SK-N-SH (cell line): ENCODE data around the gene TGFBR3. TPM values are rescaled to one million over a fixed set of nuclear protein-coding genes. Genes with fewer than 3 reads are reported as not detected.

Source experiments
- CTCF ChIA-PET: fragments of 300-600, 350-600 bp; formaldehyde crosslinking; extraction: SDS; loops from one replicate; lab custom pipeline; 2021; lab: Yijun Ruan, JAX
- POLR2A ChIA-PET: fragments of 350-600 bp; sonication (Branson Sonifier 250); formaldehyde crosslinking; extraction: SDS; loops from one replicate; lab custom pipeline; 2020; ENCODE audit warnings: antibody characterized with exemption, inconsistent platforms; lab: Yijun Ruan, JAX
- DNase-seq: peaks from one replicate; pipeline ENCODE4 v3.0.0; 2012
- H2AFZ ChIP-seq: fragments of 200-600 bp; sonication (generic); 2 replicates; pipeline ENCODE4 v1.8.1; 2016; ENCODE audit warnings: antibody characterized with exemption, mild to moderate bottlenecking, low read depth
- H3F3A ChIP-seq: fragments of 200-600 bp; sonication (generic); replicated peaks from 2 replicates; pipeline ENCODE3; 2016; ENCODE audit warnings: antibody characterized with exemption, mild to moderate bottlenecking; ENCODE audit not compliant: insufficient read depth
- H3K27ac ChIP-seq, 2 experiments: fragments of 200-500 bp in 1 of 2; fragments of 200-600 bp in 1 of 2; sonication (Bioruptor generic) in 1 of 2; sonication (generic), shearing (Covaris generic) in 1 of 2; 2 replicates each; pipeline versions ENCODE4 v1.5.1 to v1.6.1; 2014 to 2016; ENCODE audit warnings: low read depth in 2 of 2, inconsistent platforms in 1 of 2, low read length in 1 of 2, mild to moderate bottlenecking in 1 of 2, mixed read lengths in 1 of 2
- H3K27me3 ChIP-seq: fragments of 200-600 bp; sonication (generic), shearing (Covaris generic); 2 replicates; pipeline ENCODE4 v1.6.1; 2016; ENCODE audit warnings: mixed run types; ENCODE audit not compliant: insufficient read depth
- H3K36me3 ChIP-seq, 2 experiments: fragments of 200-500 bp in 1 of 2; fragments of 200-600 bp in 1 of 2; sonication (Bioruptor generic) in 1 of 2; sonication (generic) in 1 of 2; replicated peaks in 1 of 2; 2 replicates each; pipeline versions ENCODE3 to v1.5.1; 2014 to 2016; ENCODE audit warnings: low read length in 1 of 2, mild to moderate bottlenecking in 1 of 2; ENCODE audit not compliant: insufficient read depth in 2 of 2, control insufficient read depth in 1 of 2
- H3K4me1 ChIP-seq, 2 experiments: fragments of 200-500 bp in 1 of 2; fragments of 200-600 bp in 1 of 2; sonication (Bioruptor generic) in 1 of 2; sonication (generic), shearing (Covaris generic) in 1 of 2; 2 replicates each; pipeline versions ENCODE4 v1.5.1 to v1.6.1; 2014 to 2016; ENCODE audit warnings: low read depth in 1 of 2, low read length in 1 of 2, mixed run types in 1 of 2; ENCODE audit not compliant: insufficient read depth in 2 of 2, control insufficient read depth in 1 of 2
- H3K4me2 ChIP-seq: fragments of 200-600 bp; sonication (generic), shearing (Covaris generic); 2 replicates; pipeline ENCODE4 v1.6.1; 2017; ENCODE audit warnings: mixed run types
- H3K4me3 ChIP-seq, 2 experiments: fragments of 200-500 bp in 1 of 2; fragments of 200-600 bp in 1 of 2; sonication (Bioruptor generic) in 1 of 2; sonication (generic), shearing (Covaris generic) in 1 of 2; 2 replicates each; pipeline versions ENCODE4 v1.5.1 to v1.8.1; 2014 to 2016; ENCODE audit warnings: low read depth in 2 of 2, inconsistent platforms in 1 of 2, low read length in 1 of 2, mild to moderate bottlenecking in 1 of 2, mixed read lengths in 1 of 2, moderate library complexity in 1 of 2
- H3K79me2 ChIP-seq: fragments of 200-600 bp; sonication (generic); 2 replicates; pipeline ENCODE4 v1.8.1; 2017; ENCODE audit warnings: mild to moderate bottlenecking; ENCODE audit not compliant: insufficient read depth
- H3K9ac ChIP-seq: fragments of 200-600 bp; sonication (generic); 2 replicates; pipeline ENCODE4 v1.6.1; 2017; ENCODE audit warnings: mixed run types
- H3K9me2 ChIP-seq: fragments of 200-600 bp; sonication (generic); 2 replicates; pipeline ENCODE4 v1.6.1; 2017; ENCODE audit warnings: mixed run types
- H3K9me3 ChIP-seq: fragments of 200-600 bp; sonication (generic); 2 replicates; pipeline ENCODE4 v1.6.1; 2017; ENCODE audit warnings: mixed run types, mild to moderate bottlenecking, moderate library complexity
- H4K20me1 ChIP-seq: fragments of 200-600 bp; sonication (generic); 2 replicates; pipeline ENCODE4 v1.6.1; 2017; ENCODE audit warnings: mild to moderate bottlenecking, mixed run types; ENCODE audit not compliant: insufficient read depth
- ELF1 ChIP-seq: IDR thresholded peaks from 2 replicates; pipeline ENCODE4 v1.4.0; 2012
- EP300 ChIP-seq, 2 experiments: IDR thresholded peaks; 2 replicates each; pipeline versions ENCODE4 v1.4.0 to v1.6.1; 2012; ENCODE audit warnings: borderline replicate concordance in 1 of 2, low read depth in 1 of 2, low read length in 1 of 2
- FOSL2 ChIP-seq: IDR thresholded peaks from 2 replicates; pipeline ENCODE4 v1.4.0; 2012; ENCODE audit warnings: low read depth, mild to moderate bottlenecking, moderate library complexity, borderline replicate concordance
- JUND ChIP-seq: IDR thresholded peaks from 2 replicates; pipeline ENCODE4 v1.4.0; 2012
- RAD21 ChIP-seq: IDR thresholded peaks from 2 replicates; pipeline ENCODE4 v1.6.1; 2012; ENCODE audit warnings: mild to moderate bottlenecking, low read length
- SIN3A ChIP-seq: IDR thresholded peaks from 2 replicates; pipeline ENCODE4 v1.6.1; 2012; ENCODE audit warnings: low read depth, mild to moderate bottlenecking, low read length, moderate library complexity, borderline replicate concordance
- SMC3 ChIP-seq: IDR thresholded peaks from 2 replicates; pipeline ENCODE4 v1.6.1; 2012; ENCODE audit warnings: low read depth, low read length, improper control_type of control experiment
- USF2 ChIP-seq: fragments of 150-350 bp; IDR thresholded peaks from 2 replicates; pipeline ENCODE4 v1.6.1; 2017; ENCODE audit warnings: antibody characterized with exemption, low read length, low read depth, borderline replicate concordance
- WGBS: methylation state at CpG from one replicate; pipeline ENCODE4 v1.1.6; 2017; ENCODE audit warnings: low lambda C conversion rate; 5-methylcytosine and 5-hydroxymethylcytosine counted together
- polyA plus RNA-seq, 3 experiments: library from polyadenylated mRNA; depleted of rRNA; stranded (reverse); fragments of >200 nt; gene quantifications; 2 replicates each; pipeline ENCODE4 v1.2.3, GENCODE V29; 2012
- TF ChIP-seq, protein P1 (sequence below): IDR thresholded peaks from 2 replicates; pipeline ENCODE4 v1.4.0; 2012; ENCODE audit warnings: low read depth, borderline replicate concordance
- TF ChIP-seq, protein P2 (sequence below): IDR thresholded peaks from 2 replicates; pipeline ENCODE4 v1.4.0; 2012; ENCODE audit warnings: low read depth

TGFBR3 gene
- polyA plus RNA-seq, 1 of the 3 experiments (the other 2 are of a cell fraction), result 0.07 TPM

DNA sequence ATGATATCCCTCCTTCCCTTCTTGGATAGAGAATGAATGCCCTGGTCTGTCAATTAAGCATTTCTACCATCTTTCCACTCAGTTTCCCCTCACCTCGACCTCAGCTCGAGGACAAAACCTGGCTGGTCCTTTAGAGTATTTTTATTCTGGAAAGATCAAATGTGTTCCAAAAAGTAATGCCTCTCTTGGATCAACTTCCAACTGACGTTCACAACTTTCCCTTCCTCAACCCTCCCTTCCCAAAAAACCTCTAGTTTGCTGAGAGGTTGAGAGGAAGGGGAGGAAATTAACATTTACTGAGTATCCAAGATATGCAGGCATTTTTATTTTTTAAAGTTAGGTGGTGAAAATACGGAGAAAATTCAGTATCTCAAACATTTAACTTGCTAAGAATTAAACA is 182.9 kb downstream of the TGFBR3 start:
- H3K79me2 ChIP-seq, result no peaks in the 10 kb centered on the region
- DNase-seq, result no peak
- H3K9me3 ChIP-seq, result no peaks in the 10 kb centered on the region
- H3K9ac ChIP-seq, result no peak overlapping the region
- H3K27ac ChIP-seq, result no peak overlapping the region
- H4K20me1 ChIP-seq, result no peaks in the 10 kb centered on the region
- H3K4me3 ChIP-seq, result no peak overlapping the region
- no peak overlapping the region for H2AFZ ChIP-seq
- no peak for TF ChIP-seq RAD21
- TF ChIP-seq, protein P1, sequence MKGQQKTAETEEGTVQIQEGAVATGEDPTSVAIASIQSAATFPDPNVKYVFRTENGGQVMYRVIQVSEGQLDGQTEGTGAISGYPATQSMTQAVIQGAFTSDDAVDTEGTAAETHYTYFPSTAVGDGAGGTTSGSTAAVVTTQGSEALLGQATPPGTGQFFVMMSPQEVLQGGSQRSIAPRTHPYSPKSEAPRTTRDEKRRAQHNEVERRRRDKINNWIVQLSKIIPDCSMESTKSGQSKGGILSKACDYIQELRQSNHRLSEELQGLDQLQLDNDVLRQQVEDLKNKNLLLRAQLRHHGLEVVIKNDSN, result no peak
- no peak for TF ChIP-seq USF2
- TF ChIP-seq SIN3A, result no peak
- 6% methylated on average over 4 of the region's 4 CpGs for WGBS
- H3K36me3 ChIP-seq, result no peaks in the 10 kb centered on the region
- POLR2A ChIA-PET, result no interaction called here
- H3K4me1 ChIP-seq, result no peaks in the 10 kb centered on the region
- no peak overlapping the region for H3K4me2 ChIP-seq
- H3F3A ChIP-seq, result no peaks in the 10 kb centered on the region
- no peaks in the 10 kb centered on the region for H3K9me2 ChIP-seq
- CTCF ChIA-PET, result no interaction called here
- peaks cover 3% of the 10 kb centered on the region; the same call in 1 of the 2 replicates for H3K27me3 ChIP-seq

DNA sequence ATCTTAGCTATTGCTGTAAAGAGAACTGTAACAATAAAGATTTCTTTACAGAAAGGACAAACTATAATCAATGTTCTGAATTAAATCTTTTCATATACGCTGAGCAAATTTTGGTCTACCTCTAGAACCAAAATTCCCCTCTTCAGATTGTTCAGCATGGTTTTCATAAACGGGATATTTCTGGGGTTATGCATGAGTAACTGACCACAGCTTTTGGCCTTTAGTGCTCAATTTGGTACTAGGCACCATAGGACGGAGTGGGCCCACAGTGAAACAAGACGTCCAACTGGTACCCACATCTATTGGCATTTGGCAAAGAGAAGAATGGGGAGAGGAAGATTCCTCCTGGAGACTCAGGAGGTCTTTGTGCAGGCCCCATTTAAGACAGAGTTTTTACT is 184.5 kb downstream of the TGFBR3 start:
- ChIA-PET POLR2A (no interaction called here), CTCF (no interaction called here)
- no peak overlapping the region for H3K4me3 ChIP-seq
- no peak overlapping the region for H3K4me2 ChIP-seq
- H2AFZ ChIP-seq, result no peak overlapping the region
- no peaks in the 10 kb centered on the region for H4K20me1 ChIP-seq
- no peak for DNase-seq
- no peaks in the 10 kb centered on the region for H3K79me2 ChIP-seq
- H3K27me3 ChIP-seq, result peaks cover 4% of the 10 kb centered on the region; the same call in 1 of the 2 replicates
- H3F3A ChIP-seq, result no peaks in the 10 kb centered on the region
- H3K9me2 ChIP-seq, result no peaks in the 10 kb centered on the region
- H3K36me3 ChIP-seq, result no peaks in the 10 kb centered on the region
- peak overlapping the region in 1 of 2 experiments; percentile 27; a peak in 1 of 4 replicates for H3K27ac ChIP-seq
- H3K9ac ChIP-seq, result no peak overlapping the region
- WGBS, result 16% methylated on average over 4 of the region's 4 CpGs
- no peaks in the 10 kb centered on the region for H3K9me3 ChIP-seq
- no peaks in the 10 kb centered on the region for H3K4me1 ChIP-seq
- TF ChIP-seq SMC3 (no peak), JUND (no peak), ELF1 (no peak)
- TF ChIP-seq, protein P1, result no peak

GRCh38 chr1:91700771-91701471 is 185.0 kb downstream of the TGFBR3 start:
- 17% methylated on average over 8 of the region's 8 CpGs for WGBS
- H3K4me2 ChIP-seq, result no peak overlapping the region
- ChIA-PET CTCF (no interaction called here), POLR2A (no interaction called here)
- no peaks in the 10 kb centered on the region for H3K36me3 ChIP-seq
- no peaks in the 10 kb centered on the region for H3K79me2 ChIP-seq
- DNase-seq, result no peak
- no peak overlapping the region for H3K9ac ChIP-seq
- H3K4me1 ChIP-seq, result no peaks in the 10 kb centered on the region
- no peaks in the 10 kb centered on the region for H3F3A ChIP-seq
- no peak overlapping the region for H2AFZ ChIP-seq
- no peaks in the 10 kb centered on the region for H4K20me1 ChIP-seq
- no peaks in the 10 kb centered on the region for H3K9me3 ChIP-seq
- no peak overlapping the region for H3K4me3 ChIP-seq
- peak overlapping the region in 1 of 2 experiments; percentile 27; a peak in 1 of 4 replicates for H3K27ac ChIP-seq
- no peaks in the 10 kb centered on the region for H3K9me2 ChIP-seq
- TF ChIP-seq FOSL2 (no peak), EP300 (IDR thresholded peaks at IDR 0.05; ENCODE audit: borderline replicate concordance in 1 of 2, low read depth in 1 of 2, low read length in 1 of 2) (no peak)
- TF ChIP-seq, protein P2, sequence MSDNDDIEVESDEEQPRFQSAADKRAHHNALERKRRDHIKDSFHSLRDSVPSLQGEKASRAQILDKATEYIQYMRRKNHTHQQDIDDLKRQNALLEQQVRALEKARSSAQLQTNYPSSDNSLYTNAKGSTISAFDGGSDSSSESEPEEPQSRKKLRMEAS, result no peak
- TF ChIP-seq, protein P1, result no peak
- H3K27me3 ChIP-seq, result peaks cover 10% of the 10 kb centered on the region; the same call in 1 of the 2 replicates
